Parathyroid adenoma (tissue), 2 donors: ENCODE measurements around the gene MNT.

Experiments
- H2AFZ ChIP-seq: fragments of 300-600 bp; sonication (generic); one replicate; pipeline ENCODE4 v1.7.0; 2017; ENCODE audit warnings: antibody characterized with exemption, mild to moderate bottlenecking
- H3K27ac ChIP-seq: fragments of 300-600 bp; sonication (generic); one replicate; pipeline ENCODE4 v1.7.0; 2017
- H3K27me3 ChIP-seq: fragments of 300-600 bp; sonication (generic); one replicate; pipeline ENCODE4 v1.7.0; 2017; ENCODE audit warnings: low read length; ENCODE audit not compliant: control insufficient read depth, insufficient read depth
- H3K36me3 ChIP-seq: fragments of 300-600 bp; sonication (generic); one replicate; pipeline ENCODE4 v1.7.0; 2017; ENCODE audit warnings: low read length; ENCODE audit not compliant: control insufficient read depth, insufficient read depth
- H3K4me1 ChIP-seq: fragments of 300-600 bp; sonication (generic); one replicate; pipeline ENCODE4 v1.7.0; 2017; ENCODE audit warnings: control low read depth
- H3K4me2 ChIP-seq: fragments of 300-600 bp; sonication (generic); one replicate; pipeline ENCODE4 v1.7.0; 2017; ENCODE audit warnings: low read length
- H3K4me3 ChIP-seq: fragments of 300-600 bp; sonication (generic); one replicate; pipeline ENCODE4 v1.7.0; 2017; ENCODE audit warnings: low read depth, low read length
- H3K79me2 ChIP-seq: fragments of 300-600 bp; sonication (generic); one replicate; pipeline ENCODE4 v1.7.0; 2017; ENCODE audit warnings: control low read depth
- H3K9ac ChIP-seq: fragments of 300-600 bp; sonication (generic); one replicate; pipeline ENCODE4 v1.7.0; 2017; ENCODE audit warnings: mild to moderate bottlenecking
- H3K9me3 ChIP-seq: fragments of 300-600 bp; sonication (generic); one replicate; pipeline ENCODE4 v1.7.0; 2017; ENCODE audit warnings: low read length; ENCODE audit not compliant: control insufficient read depth
- CTCF ChIP-seq: fragments of 300-600 bp; sonication (generic); IDR thresholded peaks from one replicate; pipeline ENCODE4 v1.7.0; 2017; ENCODE audit warnings: antibody characterized with exemption, mild to moderate bottlenecking
- donor health status: primary hyperparathyroidism.

Gene MNT

GRCh38 chr17:2374549-2375285 lies 26.1 kb downstream of the MNT start:
- Histone ChIP-seq H3K27me3 (no peaks in the 10 kb centered on the region), H3K9me3 (no peaks in the 10 kb centered on the region), H3K36me3 (no peaks in the 10 kb centered on the region), H3K4me2 (no peak overlapping the region), H3K9ac (no peak overlapping the region), H3K27ac (no peak overlapping the region), H3K4me3 (no peak overlapping the region), H3K4me1 (no peaks in the 10 kb centered on the region), H2AFZ (no peak overlapping the region), H3K79me2 (no peaks in the 10 kb centered on the region)
- no peak for TF ChIP-seq CTCF

- Histone ChIP-seq H3K4me3 (no peak overlapping the region), H2AFZ (no peak overlapping the region), H3K4me2 (no peak overlapping the region), H3K27ac (no peak overlapping the region), H3K27me3 (no peaks in the 10 kb centered on the region), H3K79me2 (no peaks in the 10 kb centered on the region), H3K9me3 (no peaks in the 10 kb centered on the region), H3K36me3 (no peaks in the 10 kb centered on the region), H3K4me1 (no peaks in the 10 kb centered on the region), H3K9ac (no peak overlapping the region)
- TF ChIP-seq CTCF, result no peak
Observed at GRCh38 chr17:2373179-2373578, 27.7 kb downstream of the MNT start.

- Histone ChIP-seq H3K36me3 (no peaks in the 10 kb centered on the region), H3K4me2 (no peak overlapping the region), H3K27me3 (no peaks in the 10 kb centered on the region), H3K9ac (no peak overlapping the region), H3K9me3 (no peaks in the 10 kb centered on the region), H2AFZ (no peak overlapping the region), H3K27ac (no peak overlapping the region), H3K79me2 (no peaks in the 10 kb centered on the region), H3K4me1 (no peaks in the 10 kb centered on the region), H3K4me3 (no peak overlapping the region)
- no peak for TF ChIP-seq CTCF
Observed at GRCh38 chr17:2372681-2373080, 28.2 kb downstream of the MNT start.

- H3K4me2 ChIP-seq, result no peak overlapping the region
- H3K79me2 ChIP-seq, result no peaks in the 10 kb centered on the region
- H3K4me3 ChIP-seq, result no peak overlapping the region
- H3K27me3 ChIP-seq, result no peaks in the 10 kb centered on the region
- no peak overlapping the region for H2AFZ ChIP-seq
- no peak overlapping the region for H3K9ac ChIP-seq
- no peak for TF ChIP-seq CTCF
- H3K4me1 ChIP-seq, result no peaks in the 10 kb centered on the region
- no peak overlapping the region for H3K27ac ChIP-seq
- H3K9me3 ChIP-seq, result no peaks in the 10 kb centered on the region
- no peaks in the 10 kb centered on the region for H3K36me3 ChIP-seq
Observed at GRCh38 chr17:2372180-2372579, 28.7 kb downstream of the MNT start.
